Loucy (cell line): ENCODE measurements around the gene PIR.

ENCODE experiments used
- H2AFZ ChIP-seq: fragments of 200-600 bp; sonication (generic); 2 replicates; pipeline ENCODE4 v1.6.0; 2016; ENCODE audit warnings: antibody characterized with exemption, mild to moderate bottlenecking, low read length, moderate library complexity
- H3F3A ChIP-seq: fragments of 200-600 bp; 2 replicates; pipeline ENCODE4 v1.6.0; 2016; ENCODE audit warnings: antibody characterized with exemption, low read depth, mild to moderate bottlenecking
- H3K27me3 ChIP-seq: fragments of 200-600 bp; sonication (generic); 2 replicates; pipeline ENCODE4 v1.6.1; 2014; ENCODE audit warnings: low read length, mild to moderate bottlenecking; ENCODE audit not compliant: insufficient read depth, poor library complexity, severe bottlenecking
- H3K36me3 ChIP-seq: fragments of 200-600 bp; sonication (generic); 2 replicates; pipeline ENCODE4 v1.6.1; 2016; ENCODE audit warnings: low read length; ENCODE audit not compliant: insufficient read depth
- H3K4me1 ChIP-seq: fragments of 200-600 bp; sonication (generic); 2 replicates; pipeline ENCODE4 v1.5.1; 2014; ENCODE audit warnings: low read length, mild to moderate bottlenecking; ENCODE audit not compliant: insufficient read depth, poor library complexity, severe bottlenecking
- H3K4me2 ChIP-seq: fragments of 200-600 bp; sonication (generic); 2 replicates; pipeline ENCODE4 v1.6.0; 2014; ENCODE audit warnings: antibody characterized with exemption, low read length, low read depth, mild to moderate bottlenecking; ENCODE audit not compliant: poor library complexity, severe bottlenecking
- H3K4me3 ChIP-seq: fragments of 200-600 bp; sonication (generic); 2 replicates; pipeline ENCODE4 v1.5.1; 2014; ENCODE audit warnings: low read length, mild to moderate bottlenecking, mixed read lengths; ENCODE audit not compliant: poor library complexity, severe bottlenecking
- H3K79me2 ChIP-seq: fragments of 200-600 bp; sonication (generic); 2 replicates; pipeline ENCODE4 v1.6.1; 2014; ENCODE audit warnings: low read length; ENCODE audit not compliant: insufficient read depth
- H3K9ac ChIP-seq: fragments of 200-600 bp; sonication (generic); 2 replicates; pipeline ENCODE4 v1.6.0; 2014; ENCODE audit warnings: mild to moderate bottlenecking, low read depth, low read length, moderate library complexity; ENCODE audit not compliant: poor library complexity, severe bottlenecking
- H3K9me2 ChIP-seq: fragments of 200-600 bp; sonication (generic); replicated peaks from 2 replicates; pipeline ENCODE4 v1.6.1; 2016; ENCODE audit warnings: low read depth, low read length, mixed read lengths
- H3K9me3 ChIP-seq: fragments of 200-600 bp; sonication (generic); 2 replicates; pipeline ENCODE4 v1.6.1; 2014; ENCODE audit warnings: mild to moderate bottlenecking, antibody characterized with exemption, low read length, low read depth; ENCODE audit not compliant: insufficient read depth
- H4K20me1 ChIP-seq: fragments of 200-600 bp; sonication (generic); 2 replicates; pipeline ENCODE4 v1.6.0; 2014; ENCODE audit warnings: antibody characterized with exemption, low read length, mild to moderate bottlenecking; ENCODE audit not compliant: insufficient read depth, poor library complexity, severe bottlenecking
- CTCF ChIP-seq: fragments of 200-600 bp; sonication (generic); conservative IDR thresholded peaks from 2 replicates; pipeline ENCODE4 v1.5.1; 2014; ENCODE audit warnings: mild to moderate bottlenecking, antibody characterized with exemption, low read length
- EZH2phosphoT487 ChIP-seq: fragments of 200-600 bp; IDR thresholded peaks from 2 replicates; pipeline ENCODE4 v1.6.1; 2018; ENCODE audit warnings: antibody characterized with exemption, mild to moderate bottlenecking, moderate library complexity, borderline replicate concordance

Gene PIR

GRCh38 chrX:15441464-15441863, 51.7 kb downstream of the PIR start:
- Histone ChIP-seq H4K20me1 (no peaks in the 10 kb centered on the region), H3K4me3 (no peak overlapping the region), H3K4me2 (no peak overlapping the region), H3K9ac (no peak overlapping the region), H3K9me2 (no peaks in the 10 kb centered on the region), H3K36me3 (no peaks in the 10 kb centered on the region), H3K79me2 (no peaks in the 10 kb centered on the region), H2AFZ (no peak overlapping the region), H3F3A (no peaks in the 10 kb centered on the region), H3K27me3 (no peaks in the 10 kb centered on the region), H3K4me1 (no peaks in the 10 kb centered on the region), H3K9me3 (no peaks in the 10 kb centered on the region)
- no peak for TF ChIP-seq CTCF
- TF ChIP-seq EZH2phosphoT487, result no peak

- H3F3A ChIP-seq, result no peaks in the 10 kb centered on the region
- H3K79me2 ChIP-seq, result no peaks in the 10 kb centered on the region
- no peaks in the 10 kb centered on the region for H3K9me3 ChIP-seq
- H3K9me2 ChIP-seq, result no peaks in the 10 kb centered on the region
- no peaks in the 10 kb centered on the region for H4K20me1 ChIP-seq
- no peaks in the 10 kb centered on the region for H3K36me3 ChIP-seq
- H3K4me1 ChIP-seq, result no peaks in the 10 kb centered on the region
- H3K4me3 ChIP-seq, result no peak overlapping the region
- no peak overlapping the region for H3K4me2 ChIP-seq
- no peak overlapping the region for H2AFZ ChIP-seq
- no peaks in the 10 kb centered on the region for H3K27me3 ChIP-seq
- H3K9ac ChIP-seq, result no peak overlapping the region
- no peak for TF ChIP-seq EZH2phosphoT487
- no peak for TF ChIP-seq CTCF
These were observed 54.8 kb downstream of the PIR start for GRCh38 chrX:15438332-15438731.

GRCh38 chrX:15437724-15438123, 55.4 kb downstream of the PIR start:
- no peaks in the 10 kb centered on the region for H3F3A ChIP-seq
- no peaks in the 10 kb centered on the region for H4K20me1 ChIP-seq
- H3K4me3 ChIP-seq, result no peak overlapping the region
- no peaks in the 10 kb centered on the region for H3K4me1 ChIP-seq
- no peak overlapping the region for H2AFZ ChIP-seq
- H3K9me3 ChIP-seq, result no peaks in the 10 kb centered on the region
- no peaks in the 10 kb centered on the region for H3K27me3 ChIP-seq
- H3K36me3 ChIP-seq, result no peaks in the 10 kb centered on the region
- TF ChIP-seq EZH2phosphoT487, result no peak
- no peak for TF ChIP-seq CTCF
- no peak overlapping the region for H3K9ac ChIP-seq
- no peak overlapping the region for H3K4me2 ChIP-seq
- H3K79me2 ChIP-seq, result no peaks in the 10 kb centered on the region
- H3K9me2 ChIP-seq, result no peaks in the 10 kb centered on the region
